ENCODE measurements around the gene CA7.
A peak's percentile ranks its signal among the peaks of the same experiment; 100 is the strongest.

Gene CA7

GRCh38 chr16:66872943-66873684 lies 28.9 kb downstream of the CA7 start:
- DNase-seq (ENCODE audit: low read depth, low spot score), result peak; percentile 79

- no peak for DNase-seq (ENCODE audit: low read depth, low spot score)
These were observed 29.5 kb downstream of the CA7 start for GRCh38 chr16:66873685-66874055.

GRCh38 chr16:66874079-66874775 lies 30.0 kb downstream of the CA7 start:
- DNase-seq (ENCODE audit: low read depth, low spot score), result no peak

GRCh38 chr16:66878067-66878466 lies 33.9 kb downstream of the CA7 start:
- no peak for DNase-seq (ENCODE audit: low read depth, low spot score)

- DNase-seq (ENCODE audit: low read depth, low spot score), result peak; percentile 87
These were observed 36.2 kb downstream of the CA7 start, which contains the start of gene PDP2 for GRCh38 chr16:66880288-66881013. TSS of gene PDP2 (plus strand) at chr16:66880515. CDS start at chr16:66884285, 3,770 bp downstream.

- DNase-seq (ENCODE audit: low read depth, low spot score), result no peak
These were observed 36.8 kb downstream of the CA7 start for GRCh38 chr16:66881014-66881417.

- no peak for DNase-seq (ENCODE audit: low read depth, low spot score)
These were observed 37.3 kb downstream of the CA7 start for GRCh38 chr16:66881560-66881959.

- DNase-seq (ENCODE audit: low read depth, low spot score), result no peak
These were observed 37.8 kb downstream of the CA7 start for GRCh38 chr16:66881964-66882508.

- DNase-seq (ENCODE audit: low read depth, low spot score), result no peak
These were observed 38.5 kb downstream of the CA7 start for GRCh38 chr16:66882702-66883101.

GRCh38 chr16:66885491-66885890 lies 41.3 kb downstream of the CA7 start:
- no peak for DNase-seq (ENCODE audit: low read depth, low spot score)

GRCh38 chr16:66886321-66886720 lies 42.1 kb downstream of the CA7 start:
- no peak for DNase-seq (ENCODE audit: low read depth, low spot score)

- DNase-seq (ENCODE audit: low read depth, low spot score), result no peak
These were observed 42.7 kb downstream of the CA7 start for GRCh38 chr16:66886914-66887313.

- no peak for DNase-seq (ENCODE audit: low read depth, low spot score)
These were observed 44.7 kb downstream of the CA7 start for GRCh38 chr16:66888647-66889615.

- DNase-seq (ENCODE audit: low read depth, low spot score), result no peak
These were observed 45.4 kb downstream of the CA7 start for GRCh38 chr16:66889622-66890021.

GRCh38 chr16:66890799-66891198 lies 46.6 kb downstream of the CA7 start:
- DNase-seq (ENCODE audit: low read depth, low spot score), result no peak

GRCh38 chr16:66891360-66891759 lies 47.1 kb downstream of the CA7 start:
- no peak for DNase-seq (ENCODE audit: low read depth, low spot score)

GRCh38 chr16:66891797-66892196 lies 47.6 kb downstream of the CA7 start:
- no peak for DNase-seq (ENCODE audit: low read depth, low spot score)

GRCh38 chr16:66894055-66894454 lies 49.8 kb downstream of the CA7 start:
- no peak for DNase-seq (ENCODE audit: low read depth, low spot score)

- no peak for DNase-seq (ENCODE audit: low read depth, low spot score)
These were observed 50.9 kb downstream of the CA7 start for GRCh38 chr16:66894948-66895688.

- no peak for DNase-seq (ENCODE audit: low read depth, low spot score)
These were observed 51.4 kb downstream of the CA7 start for GRCh38 chr16:66895689-66895979.

GRCh38 chr16:66895999-66896398 lies 51.8 kb downstream of the CA7 start:
- DNase-seq (ENCODE audit: low read depth, low spot score), result no peak
